NCI-H1417 treated with DMSO at 0.1 percent for 48 hours (cell line): ENCODE data around the gene ATP6AP1.

ENCODE experiments used
- DNase-seq: peaks from one replicate; lab custom pipeline; 2025; lab: John Stamatoyannopoulos, UW

Gene ATP6AP1

GRCh38 chrX:154430916-154431315 is 2.4 kb downstream of the ATP6AP1 start:
- no peak for DNase-seq

GRCh38 chrX:154431341-154431740 is 2.9 kb downstream of the ATP6AP1 start:
- DNase-seq: no peak

GRCh38 chrX:154432210-154432609 is 3.7 kb downstream of the ATP6AP1 start:
- no peak for DNase-seq

- no peak for DNase-seq
Observed at GRCh38 chrX:154433605-154434004, 5.1 kb downstream of the ATP6AP1 start.

DNA sequence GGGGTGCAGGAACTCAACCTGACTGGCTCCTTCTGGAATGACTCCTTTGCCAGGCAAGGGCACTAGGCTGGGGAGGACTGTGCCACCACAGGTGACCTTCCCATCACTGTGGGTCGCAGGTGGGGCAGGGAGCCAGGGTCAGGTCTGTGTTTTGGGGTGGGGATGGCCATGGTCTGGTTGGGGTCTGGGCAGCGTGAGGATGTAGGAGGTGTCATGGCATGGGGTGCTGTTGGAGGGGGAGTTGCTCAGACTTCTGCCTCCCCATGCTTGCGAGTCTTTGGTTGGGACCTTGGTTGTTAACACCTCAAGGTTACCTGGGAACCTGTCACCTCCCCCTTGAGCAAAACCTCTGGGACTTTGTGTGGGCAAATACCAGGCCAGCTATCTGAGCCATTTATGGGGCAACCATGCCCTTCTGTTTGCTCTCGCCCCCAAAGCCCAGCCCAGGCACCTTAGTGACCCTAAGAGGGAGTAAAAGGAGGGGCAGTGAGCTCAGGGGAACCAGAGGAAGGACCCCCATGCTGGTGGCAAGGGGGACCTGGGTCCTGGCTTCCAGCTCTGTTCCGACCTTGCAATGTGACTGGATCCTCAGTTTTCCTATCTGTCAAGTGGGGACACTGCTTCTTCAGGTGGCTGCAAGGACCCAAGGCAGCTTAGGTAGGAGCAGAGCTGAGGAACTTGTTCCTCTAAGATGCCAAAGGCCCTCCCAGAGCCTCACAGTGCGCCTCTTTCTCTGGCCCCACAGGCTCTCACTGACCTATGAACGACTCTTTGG is 6.1 kb downstream of the ATP6AP1 start:
- no peak for DNase-seq

GRCh38 chrX:154435171-154435733 is 6.8 kb downstream of the ATP6AP1 start:
- no peak for DNase-seq

DNA sequence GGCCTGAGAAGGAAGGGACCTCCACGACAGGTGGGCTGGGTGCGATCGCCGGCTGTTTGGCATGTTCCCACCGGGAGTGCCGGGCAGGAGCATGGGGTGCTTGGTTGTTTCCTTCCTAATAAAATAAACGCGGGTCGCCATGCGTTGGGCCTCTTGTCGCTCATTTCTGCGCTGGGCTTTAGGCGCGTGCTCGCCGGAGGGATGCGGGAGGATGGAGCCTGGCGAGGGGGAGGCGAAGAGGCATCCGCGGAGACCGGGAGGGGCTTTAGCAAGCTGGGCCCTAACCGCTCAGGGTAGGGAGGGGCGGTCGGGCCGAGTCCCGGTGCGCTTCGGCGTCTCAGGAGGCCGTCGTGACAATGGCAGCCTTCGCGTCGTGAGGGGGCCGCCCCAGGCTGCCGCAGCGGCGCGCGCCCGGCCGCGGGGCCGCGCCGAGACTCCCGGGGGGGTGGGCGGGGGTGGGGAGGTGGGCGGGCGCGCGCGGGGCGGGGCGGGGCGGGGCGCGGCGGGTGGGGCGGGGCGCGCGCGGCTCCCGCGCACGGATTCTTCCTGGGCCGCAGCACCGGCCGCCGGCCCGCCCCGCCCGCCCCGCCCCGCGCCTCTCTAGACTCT is 8.0 kb downstream of the ATP6AP1 start:
- DNase-seq: no peak

- no peak for DNase-seq
Observed at GRCh38 chrX:154436983-154437752, 8.7 kb downstream of the ATP6AP1 start, which contains the start of gene GDI1. GDI1 (plus strand) TSS chrX:154437154; CDS start chrX:154437255, 101 bp downstream.

DNA sequence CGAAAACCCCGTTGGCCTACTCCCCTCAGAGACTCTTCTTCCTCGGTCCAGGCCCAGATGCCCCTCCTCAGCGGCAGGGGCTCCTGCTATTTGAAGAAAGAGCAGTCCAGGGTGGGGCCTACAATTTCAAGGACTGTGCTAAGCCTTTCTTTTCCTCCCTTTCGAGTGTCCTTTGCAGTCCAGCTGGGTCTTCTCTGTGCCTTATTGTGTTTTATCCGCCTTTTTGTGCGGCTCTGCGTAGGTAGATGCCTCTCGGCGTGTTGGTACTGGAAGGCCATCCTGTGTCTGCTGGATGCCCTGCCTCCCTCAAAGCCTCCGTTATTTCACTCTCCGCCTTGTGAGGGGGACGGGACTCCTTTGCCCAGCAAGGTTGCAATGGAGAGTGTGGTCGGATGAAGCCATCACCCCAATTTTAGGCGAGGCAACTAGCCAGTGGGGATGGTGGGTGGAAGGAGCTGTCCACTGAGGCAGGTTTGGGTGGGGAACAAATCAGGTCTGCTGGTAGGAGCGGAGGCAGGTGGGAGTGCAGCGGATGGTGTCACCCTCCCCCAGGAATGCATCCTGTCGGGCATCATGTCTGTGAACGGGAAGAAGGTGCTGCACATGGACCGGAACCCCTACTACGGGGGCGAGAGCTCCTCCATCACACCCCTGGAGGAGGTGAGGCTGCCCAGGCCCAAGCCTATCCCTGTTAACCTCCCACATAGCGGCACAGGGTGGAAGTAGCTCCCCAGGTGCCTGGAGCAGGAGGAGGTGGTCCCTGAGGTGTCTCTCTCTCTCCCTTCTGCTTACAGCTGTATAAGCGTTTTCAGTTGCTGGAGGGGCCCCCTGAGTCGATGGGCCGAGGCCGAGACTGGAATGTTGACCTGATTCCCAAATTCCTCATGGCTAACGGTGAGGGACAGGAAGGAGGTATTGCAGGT is 9.8 kb downstream of the ATP6AP1 start:
- no peak for DNase-seq

DNA sequence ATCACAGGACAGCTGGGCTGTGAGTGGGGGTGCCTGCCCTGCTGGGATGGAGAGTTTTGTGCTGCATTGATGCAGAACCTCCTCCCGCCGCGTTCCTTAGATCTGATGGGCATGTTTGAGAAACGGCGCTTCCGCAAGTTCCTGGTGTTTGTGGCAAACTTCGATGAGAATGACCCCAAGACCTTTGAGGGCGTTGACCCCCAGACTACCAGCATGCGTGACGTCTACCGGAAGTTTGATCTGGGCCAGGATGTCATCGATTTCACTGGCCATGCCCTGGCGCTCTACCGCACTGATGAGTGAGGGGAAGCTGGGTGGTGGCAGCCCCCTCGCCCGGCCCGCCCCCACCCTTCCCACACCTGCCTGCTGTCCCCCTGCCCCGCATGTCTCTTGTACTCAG is 11.4 kb downstream of the ATP6AP1 start:
- no peak for DNase-seq

GRCh38 chrX:154440623-154441357 is 12.3 kb downstream of the ATP6AP1 start:
- no peak for DNase-seq

GRCh38 chrX:154441564-154441963 is 13.1 kb downstream of the ATP6AP1 start:
- DNase-seq: no peak

- DNase-seq: no peak
Observed at GRCh38 chrX:154441984-154442707, 13.7 kb downstream of the ATP6AP1 start.

DNA sequence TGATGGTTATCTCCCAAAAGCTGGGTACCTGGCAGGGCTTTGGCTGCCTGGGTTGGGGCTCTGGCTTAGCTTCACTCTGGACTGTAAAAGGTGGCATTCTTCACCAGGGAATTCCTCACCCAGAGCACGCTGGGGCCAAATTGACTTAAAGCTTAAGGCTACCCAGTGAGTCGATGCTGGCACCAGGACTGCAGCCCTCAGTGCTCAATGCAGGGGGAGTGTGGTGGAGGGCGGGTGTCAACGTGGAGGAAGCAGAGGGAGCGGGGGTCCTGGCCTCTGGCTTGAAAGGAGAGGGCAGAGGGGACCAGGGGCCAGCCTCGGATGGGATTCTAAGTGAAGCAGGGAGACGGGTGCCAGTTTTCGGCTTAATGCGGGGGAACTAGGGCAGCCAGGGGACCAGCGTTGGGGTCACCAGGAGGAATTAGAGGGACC is 15.0 kb downstream of the ATP6AP1 start:
- no peak for DNase-seq

DNA sequence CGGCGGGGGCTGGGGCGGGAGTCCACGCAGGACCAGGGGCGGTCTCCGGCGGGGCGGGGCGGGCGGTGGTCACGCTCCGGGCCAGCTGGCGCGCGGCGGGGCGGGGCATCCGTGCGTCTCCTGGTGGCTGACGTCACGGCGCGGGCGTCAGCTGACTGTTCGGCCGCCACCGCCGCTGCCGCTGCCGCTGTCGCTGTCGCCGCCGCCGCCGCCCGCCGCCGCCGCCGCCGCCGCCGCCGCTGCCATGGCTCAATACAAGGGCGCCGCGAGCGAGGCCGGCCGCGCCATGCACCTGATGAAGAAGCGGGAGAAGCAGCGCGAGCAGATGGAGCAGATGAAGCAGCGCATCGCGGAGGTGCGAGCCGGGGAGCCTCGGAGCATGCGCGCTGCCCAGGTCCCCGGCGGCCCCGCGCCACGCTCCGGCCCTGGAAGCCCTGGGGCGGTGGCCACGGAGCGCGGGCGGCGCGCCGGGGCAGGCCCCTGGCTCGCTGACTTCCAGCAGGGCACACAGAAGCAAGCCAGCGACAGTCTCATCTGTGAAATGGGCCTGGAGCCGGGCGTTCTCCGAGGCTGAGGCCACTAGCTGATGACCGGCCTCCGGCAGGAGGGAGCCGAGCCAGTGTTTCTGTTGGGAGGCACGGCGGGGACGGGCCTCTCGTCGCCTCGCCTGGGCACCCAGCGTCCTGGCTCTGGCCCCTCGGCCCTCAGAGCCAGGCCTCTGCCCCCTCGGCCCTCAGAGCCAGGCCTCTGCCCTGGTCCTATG is 15.7 kb downstream of the ATP6AP1 start, which contains the start of gene FAM50A:
Gene FAM50A (plus strand): TSS at position 150 of the 763 bp plus-strand sequence. CDS start 95 bp downstream, at position 245.
- no peak for DNase-seq

GRCh38 chrX:154444755-154445246 is 16.3 kb downstream of the ATP6AP1 start:
- DNase-seq: no peak

DNA sequence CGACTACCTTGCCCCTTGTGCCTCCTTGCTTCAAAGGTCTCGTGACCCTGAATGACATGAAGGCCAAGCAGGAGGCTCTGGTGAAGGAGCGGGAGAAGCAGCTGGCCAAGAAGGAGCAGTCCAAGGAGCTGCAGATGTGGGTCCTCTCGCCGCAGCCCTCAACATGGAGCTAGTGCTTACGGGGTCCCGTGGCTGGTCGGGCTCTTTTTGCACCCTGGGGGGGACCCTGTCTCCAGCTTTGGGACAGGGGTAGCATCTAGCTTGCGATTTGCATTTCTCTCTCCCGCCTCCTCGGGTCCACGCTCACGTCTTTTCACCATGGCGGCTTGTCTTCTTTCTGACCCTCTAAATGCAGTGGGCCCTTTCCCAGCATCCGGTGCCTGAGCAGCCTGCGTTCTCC is 17.3 kb downstream of the ATP6AP1 start:
- no peak for DNase-seq

DNA sequence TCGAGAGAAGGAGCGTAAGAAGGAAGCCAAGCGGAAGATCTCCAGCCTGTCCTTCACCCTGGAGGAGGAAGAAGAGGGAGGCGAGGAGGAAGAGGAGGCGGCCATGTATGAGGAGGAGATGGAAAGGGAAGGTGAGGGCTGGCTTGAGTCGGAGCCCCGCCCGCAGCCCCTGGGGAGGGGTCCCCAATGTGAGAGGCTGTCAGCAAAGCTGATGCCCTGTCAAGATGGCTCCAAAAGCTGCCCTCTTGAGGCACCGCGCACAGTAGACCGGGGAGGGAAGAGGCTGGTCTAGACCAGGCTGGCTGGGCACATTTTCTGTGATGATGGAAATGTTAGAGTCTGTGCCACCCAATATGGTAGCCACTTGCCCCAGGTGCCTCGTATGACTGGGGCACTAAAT is 18.0 kb downstream of the ATP6AP1 start:
- DNase-seq: no peak

- no peak for DNase-seq
Observed at GRCh38 chrX:154448484-154448883, 20.0 kb downstream of the ATP6AP1 start.
